MCF 10A (cell line): ENCODE measurements around the gene MSL2. TPM values are rescaled to one million over a fixed set of nuclear protein-coding genes. Genes with fewer than 3 reads are reported as not detected.
"Not testable (repeated sequence)": the region's sequence is repeated elsewhere in the genome, so short reads cannot be mapped to it uniquely, and the experiment has no call there.

ENCODE experiments used
- BruUV-seq: library from RNA; stranded (reverse); fragments of 400-500 nt; replicated peaks from 2 replicates; lab custom pipeline; 2021; lab: Mats Ljungman, UMichigan
- CTCF ChIA-PET: fragments of 300-600 bp; sonication (Branson Sonifier 250); formaldehyde crosslinking; extraction: SDS; loops from one replicate; lab custom pipeline; 2021; ENCODE audit warnings: antibody characterized with exemption, inconsistent platforms; lab: Yijun Ruan, JAX
- POLR2A ChIA-PET: fragments of 300-600, 350-650 bp; sonication (Branson Sonifier 250); formaldehyde crosslinking; extraction: SDS; loops from one replicate; lab custom pipeline; 2020; ENCODE audit warnings: antibody characterized with exemption, inconsistent platforms; lab: Yijun Ruan, JAX
- DNase-seq: peaks from one replicate; pipeline ENCODE4 v3.0.0-alpha.2; 2018; ENCODE audit not compliant: unreplicated experiment
- H3K27ac Mint-ChIP-seq: one replicate; pipeline ENCODE4 v1.8.0; 2022; ENCODE audit warnings: mild to moderate bottlenecking, low read depth, mixed read lengths; ENCODE audit not compliant: unreplicated experiment
- H3K27me3 Mint-ChIP-seq: one replicate; pipeline ENCODE4 v1.8.0; 2022; ENCODE audit warnings: mixed read lengths; ENCODE audit not compliant: insufficient read depth, unreplicated experiment
- H3K36me3 Mint-ChIP-seq: one replicate; pipeline ENCODE4 v1.8.0; 2022; ENCODE audit warnings: mild to moderate bottlenecking, moderate library complexity, mixed read lengths; ENCODE audit not compliant: insufficient read depth, unreplicated experiment
- H3K4me1 Mint-ChIP-seq: one replicate; pipeline ENCODE4 v1.8.0; 2022; ENCODE audit warnings: mixed read lengths; ENCODE audit not compliant: insufficient read depth, unreplicated experiment
- H3K4me3 Mint-ChIP-seq: one replicate; pipeline ENCODE4 v1.8.0; 2022; ENCODE audit warnings: mild to moderate bottlenecking, moderate library complexity, mixed read lengths; ENCODE audit not compliant: unreplicated experiment
- H3K9me3 Mint-ChIP-seq: one replicate; pipeline ENCODE4 v1.8.0; 2022; ENCODE audit warnings: mixed read lengths; ENCODE audit not compliant: unreplicated experiment
- intact Hi-C: fragments of 100-400 bp; cut with micrococcal nuclease; formaldehyde crosslinking; loops from 2 replicates; pipeline ENCODE4 v1.14.1; 2022
- total RNA-seq: library from RNA; stranded (reverse); gene quantifications from 2 replicates; pipeline ENCODE4 v1.2.3, GENCODE V29; 2022
- TF ChIP-seq, protein P1 (sequence below): fragments of 200-600 bp; IDR thresholded peaks from one replicate; pipeline ENCODE4 v1.8.0; 2022; ENCODE audit warnings: antibody characterized with exemption, mild to moderate bottlenecking; ENCODE audit not compliant: unreplicated experiment

Gene MSL2
- total RNA-seq, 1 experiment from 2014 or later = 33.4 TPM

DNA sequence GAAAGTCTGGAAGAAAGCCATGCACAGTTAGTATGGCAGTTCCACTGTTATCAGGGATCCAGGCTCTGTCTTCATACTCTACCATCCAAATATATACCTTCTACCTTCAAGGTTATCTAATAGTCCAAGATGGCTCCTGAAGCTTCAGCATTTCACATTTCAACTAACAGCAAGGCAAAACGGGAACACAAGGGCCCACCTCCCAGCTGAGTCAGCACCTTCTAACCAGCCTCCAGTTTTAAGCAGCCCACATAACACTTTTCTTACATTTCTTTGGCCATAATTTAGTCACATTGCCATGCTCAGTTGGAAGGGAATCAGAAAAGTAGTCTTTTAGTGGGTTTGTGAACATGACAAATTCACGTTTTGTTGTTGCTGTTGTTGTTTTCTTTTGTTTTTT is 15.4 kb upstream of the MSL2 start:
- H3K36me3 Mint-ChIP-seq = no peaks in the 10 kb centered on the region
- POLR2A ChIA-PET = no interaction called here
- no peak overlapping the region for H3K27ac Mint-ChIP-seq
- H3K9me3 Mint-ChIP-seq = no peaks in the 10 kb centered on the region
- intact Hi-C loops = no loop called here
- no peak for DNase-seq
- TF ChIP-seq, protein P1, sequence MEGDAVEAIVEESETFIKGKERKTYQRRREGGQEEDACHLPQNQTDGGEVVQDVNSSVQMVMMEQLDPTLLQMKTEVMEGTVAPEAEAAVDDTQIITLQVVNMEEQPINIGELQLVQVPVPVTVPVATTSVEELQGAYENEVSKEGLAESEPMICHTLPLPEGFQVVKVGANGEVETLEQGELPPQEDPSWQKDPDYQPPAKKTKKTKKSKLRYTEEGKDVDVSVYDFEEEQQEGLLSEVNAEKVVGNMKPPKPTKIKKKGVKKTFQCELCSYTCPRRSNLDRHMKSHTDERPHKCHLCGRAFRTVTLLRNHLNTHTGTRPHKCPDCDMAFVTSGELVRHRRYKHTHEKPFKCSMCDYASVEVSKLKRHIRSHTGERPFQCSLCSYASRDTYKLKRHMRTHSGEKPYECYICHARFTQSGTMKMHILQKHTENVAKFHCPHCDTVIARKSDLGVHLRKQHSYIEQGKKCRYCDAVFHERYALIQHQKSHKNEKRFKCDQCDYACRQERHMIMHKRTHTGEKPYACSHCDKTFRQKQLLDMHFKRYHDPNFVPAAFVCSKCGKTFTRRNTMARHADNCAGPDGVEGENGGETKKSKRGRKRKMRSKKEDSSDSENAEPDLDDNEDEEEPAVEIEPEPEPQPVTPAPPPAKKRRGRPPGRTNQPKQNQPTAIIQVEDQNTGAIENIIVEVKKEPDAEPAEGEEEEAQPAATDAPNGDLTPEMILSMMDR = no peak
- CTCF ChIA-PET = interaction anchor here (0.6 kb wide), 1 partner anchor 820 kb away, joined by 3 read pairs; no protein-coding TSS in a partner anchor
- H3K27me3 Mint-ChIP-seq = peaks cover 31% of the 10 kb centered on the region
- H3K4me1 Mint-ChIP-seq = no peaks in the 10 kb centered on the region
- no TSS peak for BruUV-seq
- H3K4me3 Mint-ChIP-seq = no peak overlapping the region

DNA sequence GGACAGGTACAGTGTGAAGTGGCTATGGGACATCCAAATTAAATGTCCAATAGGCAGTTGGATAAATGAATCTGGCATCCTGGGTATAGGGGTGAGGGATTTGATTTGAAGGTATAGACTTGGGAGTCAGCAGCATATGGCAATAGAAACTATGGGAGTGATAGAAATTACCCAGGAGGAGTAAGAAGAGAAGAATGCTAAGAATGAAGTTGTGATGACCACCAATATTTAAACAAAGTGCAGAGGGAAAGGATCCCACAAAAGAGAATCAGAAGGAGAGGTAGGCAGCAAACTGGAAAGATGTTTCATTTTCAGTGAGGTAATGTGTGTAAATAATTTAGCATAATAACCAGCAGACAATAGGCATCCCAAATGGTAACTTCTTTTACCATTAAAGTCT is 13.8 kb upstream of the MSL2 start:
- CTCF ChIA-PET = no interaction called here
- TF ChIP-seq, protein P1 = no peak
- H3K4me3 Mint-ChIP-seq = no peak overlapping the region
- no peak overlapping the region for H3K27ac Mint-ChIP-seq
- H3K36me3 Mint-ChIP-seq = no peaks in the 10 kb centered on the region
- no peaks in the 10 kb centered on the region for H3K4me1 Mint-ChIP-seq
- DNase-seq = no peak
- peaks cover 40% of the 10 kb centered on the region for H3K27me3 Mint-ChIP-seq
- no TSS peak for BruUV-seq
- intact Hi-C loops = no loop called here
- H3K9me3 Mint-ChIP-seq = no peaks in the 10 kb centered on the region
- POLR2A ChIA-PET = interaction anchor here (1.6 kb wide), 1 partner anchor 13 kb away, joined by 5 read pairs; the partner anchor contains the start of gene MSL2

DNA sequence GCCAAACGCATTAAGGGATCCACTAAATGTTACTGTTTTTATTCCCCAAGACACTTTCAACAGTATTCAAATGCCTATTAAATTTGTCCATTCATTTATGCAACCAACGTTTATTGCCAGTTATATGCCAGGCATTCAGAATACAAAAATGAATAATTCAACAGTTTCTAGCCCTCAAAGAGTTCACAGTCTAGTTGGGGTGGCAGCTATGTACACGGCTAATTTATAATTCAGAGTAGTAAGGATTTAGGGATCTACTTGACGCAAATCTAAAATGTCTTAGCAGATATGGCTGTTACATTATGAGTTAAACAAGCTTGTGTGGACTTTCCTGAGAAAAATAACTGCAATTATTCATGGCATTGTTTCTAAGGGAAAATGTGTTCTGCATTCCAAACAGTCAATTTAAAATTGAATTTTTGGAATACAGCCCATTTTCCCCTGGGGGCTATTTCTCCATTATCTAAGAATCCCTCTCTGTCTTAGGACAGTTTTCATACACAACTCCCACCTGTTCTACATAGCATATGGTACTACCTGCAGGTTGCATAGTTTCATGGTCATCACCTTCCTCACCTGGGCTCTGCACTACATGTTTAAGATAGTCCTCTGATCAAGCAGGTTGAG is 11.5 kb upstream of the MSL2 start:
- Mint-ChIP-seq H3K4me3 (no peak overlapping the region), H3K9me3 (no peaks in the 10 kb centered on the region), H3K36me3 (no peaks in the 10 kb centered on the region), H3K27ac (no peak overlapping the region), H3K4me1 (no peaks in the 10 kb centered on the region), H3K27me3 (peaks cover 40% of the 10 kb centered on the region)
- no peak for DNase-seq
- no TSS peak for BruUV-seq
- TF ChIP-seq, protein P1 = no peak
- ChIA-PET CTCF (no interaction called here), POLR2A (interaction anchor here (1.6 kb wide), 1 partner anchor 10 kb away, joined by 7 read pairs; no protein-coding TSS in a partner anchor)
- intact Hi-C loops = no loop called here

DNA sequence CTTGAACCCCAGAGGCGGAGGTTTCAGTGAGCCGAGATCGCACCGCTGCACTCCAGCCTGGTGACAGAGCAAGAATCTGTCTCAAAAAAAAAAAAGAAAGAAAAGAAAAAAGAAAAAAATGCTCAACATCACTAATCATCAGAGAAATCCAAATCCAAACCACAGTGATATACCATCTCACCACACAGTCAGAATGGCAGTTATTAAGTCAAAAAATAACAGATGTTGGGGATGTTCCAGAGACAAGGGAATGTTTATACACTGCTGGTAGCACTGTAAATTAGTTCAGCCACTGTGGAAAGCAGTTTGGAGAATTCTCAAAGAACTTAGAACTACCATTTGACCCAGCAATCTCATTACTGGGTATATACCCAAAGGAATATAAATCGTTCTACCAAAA is 3.1 kb upstream of the MSL2 start:
- not testable (repeated sequence) for H3K9me3 Mint-ChIP-seq, H3K27ac Mint-ChIP-seq, BruUV-seq, DNase-seq, H3K27me3 Mint-ChIP-seq, H3K4me3 Mint-ChIP-seq, H3K4me1 Mint-ChIP-seq
- ChIA-PET POLR2A (interaction anchor here (0.6 kb wide), 1 partner anchor 43 kb away, joined by 3 read pairs; no protein-coding TSS in a partner anchor), CTCF (interaction anchor here (0.6 kb wide), 2 partner anchors 15 to 791 kb away, joined by 4 to 6 read pairs; no protein-coding TSS in a partner anchor)
- peaks cover 23% of the 10 kb centered on the region for H3K36me3 Mint-ChIP-seq
- intact Hi-C loops = loop anchor here (10.0 kb wide), 1 partner anchor 196 kb away; no protein-coding TSS in a partner anchor

DNA sequence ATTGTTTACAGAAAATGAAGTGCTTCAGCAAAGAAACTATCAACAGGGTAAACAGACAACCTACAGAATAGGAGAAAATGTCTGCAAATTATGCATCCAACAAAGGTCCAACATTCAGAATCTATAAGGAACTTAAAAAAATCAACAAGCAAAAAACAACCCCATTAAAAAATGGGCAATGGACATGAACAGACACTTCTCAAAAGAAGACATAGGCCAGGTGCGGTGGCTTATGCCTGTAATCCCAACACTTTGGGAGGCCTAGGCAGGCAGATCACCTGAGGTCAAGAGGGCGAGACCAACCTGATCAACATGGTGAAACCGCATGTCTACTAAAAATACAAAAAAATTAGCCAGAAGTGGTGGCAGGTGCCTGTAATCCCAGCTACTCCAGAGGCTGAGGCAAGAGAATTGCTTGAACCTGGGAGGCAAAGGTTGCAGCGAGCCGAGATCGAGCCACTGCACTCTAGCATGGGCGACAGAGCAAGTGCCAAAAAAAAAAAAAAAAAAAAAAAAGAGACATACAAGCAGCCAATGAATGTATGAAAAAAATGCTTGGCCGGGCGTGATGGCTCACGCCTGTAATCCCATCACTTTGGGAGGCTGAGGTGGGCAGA is 2.4 kb upstream of the MSL2 start:
- H3K9me3 Mint-ChIP-seq, H3K4me1 Mint-ChIP-seq, H3K4me3 Mint-ChIP-seq, DNase-seq, H3K27me3 Mint-ChIP-seq, BruUV-seq, H3K27ac Mint-ChIP-seq: not testable (repeated sequence)
- intact Hi-C loops = loop anchor here (10.0 kb wide), 1 partner anchor 196 kb away; no protein-coding TSS in a partner anchor
- H3K36me3 Mint-ChIP-seq = peaks cover 23% of the 10 kb centered on the region
- ChIA-PET CTCF (interaction anchor here (0.6 to 1.7 kb wide), 6 partner anchors 10 to 792 kb away, joined by 3 to 6 read pairs (median 4); no protein-coding TSS in a partner anchor), POLR2A (interaction anchor here (0.6 to 5.6 kb wide), 4 partner anchors 8 to 554 kb away, joined by 3 to 37 read pairs (median 6); partner anchors contain the start of gene STAG1)
